IPS-18a (cell line): Measurements from ENCODE around the gene NPAS2.

Source experiments
- H3K27ac ChIP-seq: one replicate; pipeline ENCODE4 v1.5.1; 2013; ENCODE audit warnings: low read length
- H3K27me3 ChIP-seq: one replicate; pipeline ENCODE4 v1.6.1; 2013; ENCODE audit warnings: mild to moderate bottlenecking, low read length; ENCODE audit not compliant: control insufficient read depth, insufficient read depth
- H3K36me3 ChIP-seq: one replicate; pipeline ENCODE4 v1.6.1; 2013; ENCODE audit warnings: low read depth, low read length; ENCODE audit not compliant: control insufficient read depth
- H3K4me1 ChIP-seq: one replicate; pipeline ENCODE4 v1.6.1; 2013; ENCODE audit warnings: low read depth, low read length; ENCODE audit not compliant: control insufficient read depth
- H3K4me3 ChIP-seq: one replicate; pipeline ENCODE4 v1.5.1; 2013; ENCODE audit warnings: low read length
- H3K9ac ChIP-seq: one replicate; pipeline ENCODE4 v1.6.1; 2013; ENCODE audit warnings: mild to moderate bottlenecking, low read length, moderate library complexity
- H3K9me3 ChIP-seq: one replicate; pipeline ENCODE4 v1.6.1; 2013; ENCODE audit warnings: low read depth, low read length; ENCODE audit not compliant: control insufficient read depth

Gene NPAS2, protein sequence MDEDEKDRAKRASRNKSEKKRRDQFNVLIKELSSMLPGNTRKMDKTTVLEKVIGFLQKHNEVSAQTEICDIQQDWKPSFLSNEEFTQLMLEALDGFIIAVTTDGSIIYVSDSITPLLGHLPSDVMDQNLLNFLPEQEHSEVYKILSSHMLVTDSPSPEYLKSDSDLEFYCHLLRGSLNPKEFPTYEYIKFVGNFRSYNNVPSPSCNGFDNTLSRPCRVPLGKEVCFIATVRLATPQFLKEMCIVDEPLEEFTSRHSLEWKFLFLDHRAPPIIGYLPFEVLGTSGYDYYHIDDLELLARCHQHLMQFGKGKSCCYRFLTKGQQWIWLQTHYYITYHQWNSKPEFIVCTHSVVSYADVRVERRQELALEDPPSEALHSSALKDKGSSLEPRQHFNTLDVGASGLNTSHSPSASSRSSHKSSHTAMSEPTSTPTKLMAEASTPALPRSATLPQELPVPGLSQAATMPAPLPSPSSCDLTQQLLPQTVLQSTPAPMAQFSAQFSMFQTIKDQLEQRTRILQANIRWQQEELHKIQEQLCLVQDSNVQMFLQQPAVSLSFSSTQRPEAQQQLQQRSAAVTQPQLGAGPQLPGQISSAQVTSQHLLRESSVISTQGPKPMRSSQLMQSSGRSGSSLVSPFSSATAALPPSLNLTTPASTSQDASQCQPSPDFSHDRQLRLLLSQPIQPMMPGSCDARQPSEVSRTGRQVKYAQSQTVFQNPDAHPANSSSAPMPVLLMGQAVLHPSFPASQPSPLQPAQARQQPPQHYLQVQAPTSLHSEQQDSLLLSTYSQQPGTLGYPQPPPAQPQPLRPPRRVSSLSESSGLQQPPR

DNA sequence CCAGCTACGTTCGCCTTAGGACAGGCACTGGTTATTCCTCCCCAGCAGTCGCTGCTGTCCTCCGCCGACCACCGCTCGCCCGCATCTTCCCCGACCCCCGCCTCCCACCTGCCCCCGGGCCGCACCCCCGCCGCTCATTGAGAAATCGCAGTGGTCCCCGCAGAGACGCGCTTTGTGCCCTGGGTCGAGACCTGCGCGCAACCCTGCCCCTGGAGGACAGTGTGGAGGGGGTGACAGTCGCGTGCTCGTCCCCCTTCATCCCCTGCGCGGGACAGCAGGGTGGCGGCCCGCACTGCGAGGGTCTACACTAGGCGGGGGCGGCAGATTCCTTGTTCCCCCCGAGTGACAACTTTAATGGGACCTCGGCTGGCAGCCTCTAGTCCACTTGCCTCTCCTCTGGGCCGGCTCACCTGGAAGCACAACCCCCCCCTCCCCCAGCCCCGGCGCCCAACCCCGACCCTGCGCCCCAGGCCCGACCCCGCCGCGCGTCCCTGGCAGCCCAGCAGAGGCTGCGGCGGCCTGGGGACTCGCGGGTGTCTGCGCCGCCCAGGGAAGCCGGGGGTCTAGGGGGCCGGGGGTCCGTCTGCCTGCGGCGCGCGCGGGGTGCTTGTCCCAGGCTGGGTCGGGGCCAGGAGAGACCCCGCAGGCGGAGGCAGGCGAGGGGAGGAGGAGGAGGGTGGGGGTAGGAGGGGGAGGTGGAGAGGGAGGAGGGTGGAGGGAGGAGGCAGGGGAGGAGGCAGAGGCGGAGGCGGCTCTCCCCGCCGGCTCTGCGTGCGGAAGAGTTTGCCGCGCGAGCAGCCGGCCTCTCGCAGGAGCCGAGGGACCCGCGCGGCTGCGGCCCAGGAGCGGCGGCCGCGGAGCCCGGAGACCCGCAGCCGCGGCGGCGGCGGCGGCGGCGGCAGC, at the start of gene NPAS2:
NPAS2 (plus strand) TSS at position 770 of the 903 bp plus-strand sequence. CDS start 84,616 bp downstream, outside the sequence.
- peaks cover 76% of the 10 kb centered on the region for H3K27me3 ChIP-seq
- H3K9ac ChIP-seq = no peak within 1 kb of the TSS
- no peaks in the 10 kb centered on the region for H3K36me3 ChIP-seq
- H3K4me3 ChIP-seq = peak within 1 kb of the TSS; percentile 59
- H3K9me3 ChIP-seq = no peaks in the 10 kb centered on the region
- no peak within 1 kb of the TSS for H3K27ac ChIP-seq
- peaks cover 13% of the 10 kb centered on the region for H3K4me1 ChIP-seq

DNA sequence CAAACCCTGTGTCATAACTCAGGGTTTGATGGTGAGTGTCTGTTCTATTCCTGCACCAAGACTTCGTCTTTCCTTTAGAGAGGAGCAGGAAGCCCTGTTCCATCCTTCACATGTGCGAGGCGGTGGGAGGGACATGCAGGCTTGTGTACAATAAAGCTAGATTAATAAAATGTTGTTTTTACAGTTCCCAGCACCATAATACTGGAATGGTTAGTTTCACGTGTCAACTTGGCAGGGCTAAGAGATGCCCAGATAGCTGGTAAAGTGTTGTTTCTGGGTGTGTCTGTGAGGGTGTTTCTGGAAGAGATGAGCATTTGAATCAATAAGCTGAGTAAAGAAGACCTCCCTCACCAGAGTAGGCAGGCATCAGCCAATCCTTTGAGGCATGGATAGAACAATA, 48.8 kb upstream of the NPAS2 start:
- no peaks in the 10 kb centered on the region for H3K9me3 ChIP-seq
- no peaks in the 10 kb centered on the region for H3K27me3 ChIP-seq
- no peak overlapping the region for H3K27ac ChIP-seq
- no peak overlapping the region for H3K4me3 ChIP-seq
- no peaks in the 10 kb centered on the region for H3K4me1 ChIP-seq
- H3K36me3 ChIP-seq = no peaks in the 10 kb centered on the region
- H3K9ac ChIP-seq = no peak overlapping the region

DNA sequence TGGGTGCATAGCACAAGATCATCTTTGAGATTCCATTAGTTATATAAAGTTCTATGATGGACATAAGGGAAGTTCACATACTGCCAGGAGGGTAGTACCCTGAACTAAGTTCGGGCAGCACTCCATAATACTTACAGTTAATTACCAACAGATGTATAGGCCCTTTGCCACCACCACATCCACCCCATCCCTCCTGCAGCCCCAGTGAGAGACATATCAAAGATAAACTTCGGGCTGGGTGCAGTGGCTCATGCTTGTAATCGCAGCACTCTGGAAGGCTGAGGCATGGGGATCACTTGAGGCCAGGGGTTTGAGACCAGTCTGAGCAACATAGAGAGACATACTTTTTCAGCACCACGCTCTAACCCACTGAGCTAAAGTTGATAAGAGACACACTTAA, 46.4 kb upstream of the NPAS2 start:
- H3K4me1 ChIP-seq = no peaks in the 10 kb centered on the region
- H3K9me3 ChIP-seq = no peaks in the 10 kb centered on the region
- H3K27ac ChIP-seq = no peak overlapping the region
- no peak overlapping the region for H3K9ac ChIP-seq
- H3K36me3 ChIP-seq = no peaks in the 10 kb centered on the region
- no peaks in the 10 kb centered on the region for H3K27me3 ChIP-seq
- H3K4me3 ChIP-seq = no peak overlapping the region

DNA sequence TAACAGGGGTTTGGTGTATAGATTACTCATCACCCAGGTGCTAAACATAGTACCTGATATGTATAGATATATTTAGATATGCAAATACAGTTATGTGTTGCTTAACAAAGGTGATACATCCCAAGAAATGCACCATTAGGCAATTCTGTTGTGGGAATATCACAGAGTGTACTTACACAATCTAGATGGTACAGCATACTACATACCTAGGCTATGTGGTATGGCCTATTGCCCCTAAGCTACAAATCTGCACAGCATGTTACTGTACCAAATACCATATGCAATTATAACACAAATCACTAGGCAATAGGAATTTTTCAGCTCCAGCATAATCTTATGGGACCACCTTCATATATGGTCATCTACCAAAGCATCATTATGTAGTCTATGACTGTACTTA, 43.5 kb upstream of the NPAS2 start:
- H3K9ac ChIP-seq = no peak overlapping the region
- H3K36me3 ChIP-seq = no peaks in the 10 kb centered on the region
- no peaks in the 10 kb centered on the region for H3K9me3 ChIP-seq
- H3K4me1 ChIP-seq = no peaks in the 10 kb centered on the region
- H3K27me3 ChIP-seq = no peaks in the 10 kb centered on the region
- H3K4me3 ChIP-seq = no peak overlapping the region
- no peak overlapping the region for H3K27ac ChIP-seq

DNA sequence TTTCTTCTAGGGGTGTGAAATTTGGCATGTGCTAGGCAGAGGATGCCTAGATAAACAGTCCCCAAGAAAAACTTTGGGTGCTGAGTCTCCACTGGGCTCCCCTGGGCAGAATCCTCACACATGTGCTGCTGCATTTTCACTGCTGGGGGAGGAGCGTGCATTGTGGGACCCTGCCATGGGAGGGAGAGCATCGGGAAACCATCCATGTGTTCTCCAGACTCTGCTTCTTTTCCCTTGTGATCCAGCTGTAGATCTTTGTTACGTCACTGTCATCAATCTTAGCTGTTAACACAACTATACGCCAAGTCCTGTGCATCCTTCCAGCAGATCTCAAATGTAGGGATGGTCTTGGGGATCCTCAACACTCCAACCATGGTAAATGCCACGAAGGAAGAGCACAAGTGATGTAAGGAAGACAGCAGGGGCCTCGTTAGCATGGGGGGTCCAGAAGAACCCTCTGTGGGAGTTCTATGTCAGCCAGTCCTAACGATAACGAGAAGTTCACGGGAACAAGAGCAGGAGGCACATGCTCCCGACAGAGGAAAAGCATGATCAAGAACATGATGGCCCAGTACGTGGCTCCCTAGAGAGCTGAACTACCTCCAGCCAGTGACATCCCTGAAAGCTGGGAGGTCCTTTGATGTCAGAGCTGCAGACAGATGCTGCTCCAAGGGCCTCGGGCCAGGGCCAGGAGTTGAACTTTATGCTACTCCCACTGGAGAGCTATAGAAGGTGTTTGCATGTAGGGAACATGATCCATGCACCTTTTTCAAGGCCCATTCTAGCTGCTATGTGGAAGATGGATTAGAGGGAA, 41.1 kb upstream of the NPAS2 start:
- H3K4me3 ChIP-seq = no peak overlapping the region
- H3K36me3 ChIP-seq = no peaks in the 10 kb centered on the region

DNA sequence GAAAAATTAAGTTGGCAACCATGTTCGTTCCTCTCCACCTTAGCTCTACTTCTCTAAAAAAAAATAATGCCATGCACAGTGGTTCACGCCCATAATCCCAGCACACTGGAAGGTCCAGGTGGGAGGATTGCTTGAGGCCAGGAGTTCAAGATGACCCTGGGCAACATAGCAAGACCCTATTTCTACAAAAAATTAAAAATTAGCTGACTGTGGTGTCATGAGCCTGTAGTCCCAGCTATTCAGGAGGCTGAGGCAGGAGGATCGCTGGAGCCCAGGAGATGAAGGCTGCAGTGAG, 40.1 kb upstream of the NPAS2 start:
- H3K36me3 ChIP-seq = no peaks in the 10 kb centered on the region
- H3K27me3 ChIP-seq = no peaks in the 10 kb centered on the region
- H3K9ac ChIP-seq = no peak overlapping the region
- H3K27ac ChIP-seq = no peak overlapping the region
- no peak overlapping the region for H3K4me3 ChIP-seq
- H3K9me3 ChIP-seq = no peaks in the 10 kb centered on the region
- H3K4me1 ChIP-seq = peaks cover 4% of the 10 kb centered on the region

More for the DNA sequence above, 41.1 kb upstream of the NPAS2 start:
- Histone ChIP-seq H3K9ac (no peak overlapping the region), H3K27me3 (no peaks in the 10 kb centered on the region), H3K9me3 (no peaks in the 10 kb centered on the region), H3K4me1 (peaks cover 4% of the 10 kb centered on the region), H3K27ac (no peak overlapping the region)

DNA sequence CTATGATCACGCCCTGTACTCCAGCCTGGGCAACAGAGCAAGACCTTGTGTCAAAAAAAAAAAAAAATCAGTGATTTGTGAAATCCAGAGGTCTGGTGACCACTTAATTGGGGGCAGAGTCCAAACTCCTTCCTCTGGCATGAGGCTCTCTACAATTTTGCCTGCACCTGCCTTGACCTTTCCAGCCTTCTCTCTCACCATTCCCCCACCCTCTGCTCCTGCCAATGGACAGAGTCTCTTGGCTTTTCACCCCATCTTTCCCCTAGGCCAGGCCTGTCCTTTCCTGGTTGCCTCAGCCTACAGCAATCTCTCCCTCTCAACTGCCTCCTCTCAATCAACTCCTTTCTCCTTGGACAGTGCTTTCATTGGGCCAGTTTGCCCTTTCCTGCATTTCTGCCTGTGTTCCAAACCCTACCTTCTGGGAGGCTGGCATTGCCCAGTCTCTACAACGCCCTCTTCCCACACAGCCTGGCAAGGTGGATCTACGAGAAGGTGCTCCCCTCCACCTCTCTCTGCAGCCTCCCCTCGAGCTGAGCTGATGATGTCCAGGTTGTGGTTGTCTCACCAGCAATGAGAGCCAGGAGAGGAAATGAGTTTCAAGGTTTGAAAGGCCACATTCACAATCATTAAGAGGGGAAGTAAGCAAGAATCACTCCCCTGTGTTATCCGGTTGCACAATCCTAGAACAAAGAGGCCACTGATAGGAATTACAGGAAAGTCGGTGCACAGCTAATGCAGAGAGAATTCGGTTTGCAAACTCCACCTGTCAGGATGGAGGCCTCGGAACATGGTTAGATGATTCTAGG, 39.5 kb upstream of the NPAS2 start:
- Histone ChIP-seq H3K9ac (no peak overlapping the region), H3K27me3 (no peaks in the 10 kb centered on the region), H3K9me3 (no peaks in the 10 kb centered on the region), H3K27ac (no peak overlapping the region), H3K4me1 (peaks cover 4% of the 10 kb centered on the region), H3K4me3 (no peak overlapping the region), H3K36me3 (no peaks in the 10 kb centered on the region)

DNA sequence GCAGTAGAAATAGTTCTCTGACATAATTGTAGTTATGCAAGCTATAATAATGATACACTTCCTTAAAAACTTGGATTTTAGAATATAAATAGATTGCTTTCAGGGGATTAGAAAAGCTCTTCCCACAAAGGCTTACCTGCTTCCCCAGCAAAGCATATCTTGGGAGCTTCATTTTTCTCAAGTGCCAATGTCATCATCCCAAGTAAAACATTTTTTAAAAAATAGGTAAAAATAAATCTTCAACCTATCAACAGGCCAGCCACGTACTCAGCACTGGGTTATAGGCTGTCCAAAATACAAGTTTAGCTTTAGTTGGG, 39.0 kb upstream of the NPAS2 start:
- Histone ChIP-seq H3K27ac (no peak overlapping the region), H3K27me3 (no peaks in the 10 kb centered on the region), H3K9me3 (no peaks in the 10 kb centered on the region), H3K4me3 (no peak overlapping the region), H3K4me1 (peaks cover 4% of the 10 kb centered on the region), H3K9ac (no peak overlapping the region), H3K36me3 (no peaks in the 10 kb centered on the region)

DNA sequence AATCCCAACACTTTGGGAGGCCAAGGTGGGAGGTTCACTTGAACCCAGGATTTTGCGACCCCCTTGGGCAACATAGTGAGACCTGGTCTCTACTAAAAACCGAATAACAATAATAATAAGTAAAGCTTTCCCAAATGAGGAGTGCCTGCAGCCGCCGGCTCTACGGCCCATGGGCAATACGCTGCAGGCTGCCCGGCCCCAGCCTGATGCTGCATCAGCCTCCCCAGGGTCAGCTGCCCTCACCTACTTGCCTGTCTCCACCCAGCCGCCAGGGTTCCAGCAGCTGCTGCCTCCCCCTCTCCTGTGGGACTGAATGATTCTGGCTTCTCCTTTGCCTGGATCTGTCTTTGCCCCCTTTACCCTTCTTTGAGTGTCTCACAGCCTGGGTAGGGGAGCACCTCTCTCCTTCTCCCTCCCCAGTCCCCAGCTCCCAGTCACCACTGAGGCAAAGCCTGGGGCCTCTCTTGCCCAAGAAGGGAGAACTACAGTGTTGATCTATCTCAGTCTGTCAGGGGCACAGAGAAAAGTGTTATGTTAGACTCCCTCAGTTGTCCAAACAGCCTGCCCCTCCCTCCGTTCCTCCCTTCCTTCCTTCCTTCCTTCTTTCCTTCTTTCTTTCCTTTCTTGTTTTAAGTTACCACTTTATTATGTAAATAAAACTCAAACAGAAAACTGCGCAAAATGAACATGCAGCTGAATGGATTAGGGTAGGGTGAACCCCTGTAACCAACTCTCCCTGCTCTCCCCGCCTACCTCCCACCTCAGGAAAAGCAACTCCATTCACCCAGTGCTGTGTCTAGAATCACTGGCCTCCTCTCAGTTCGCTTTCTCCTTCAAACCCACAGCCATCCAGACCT, 38.2 kb upstream of the NPAS2 start:
- Histone ChIP-seq H3K36me3 (no peaks in the 10 kb centered on the region), H3K27me3 (no peaks in the 10 kb centered on the region), H3K4me3 (no peak overlapping the region), H3K27ac (no peak overlapping the region), H3K9me3 (no peaks in the 10 kb centered on the region), H3K9ac (no peak overlapping the region), H3K4me1 (peaks cover 4% of the 10 kb centered on the region)

DNA sequence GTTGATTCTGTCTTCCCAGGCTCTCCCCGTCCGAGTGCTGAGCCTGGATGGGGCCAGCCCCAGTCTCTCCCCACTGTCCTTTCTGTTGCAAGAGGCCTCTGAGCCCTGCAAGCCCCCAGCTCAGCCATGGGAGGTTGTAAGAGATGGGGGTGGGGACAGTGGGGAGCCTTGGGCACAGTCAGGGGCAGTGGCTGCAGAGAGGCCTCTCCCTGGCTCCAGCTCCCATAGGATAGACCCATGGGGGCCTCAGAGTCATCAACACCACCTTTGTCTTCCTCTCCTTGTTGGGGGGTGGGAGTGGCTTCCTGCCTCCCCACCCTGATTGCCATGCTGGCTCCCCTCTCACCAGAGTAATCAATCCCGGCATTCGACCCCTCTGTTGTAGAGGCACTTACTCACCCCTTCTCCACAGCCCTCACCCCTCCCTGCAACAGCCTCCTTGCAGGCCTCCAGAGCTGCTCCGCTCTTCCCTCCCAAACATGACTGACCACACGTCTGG, 37.5 kb upstream of the NPAS2 start:
- no peaks in the 10 kb centered on the region for H3K27me3 ChIP-seq
- H3K4me1 ChIP-seq = peaks cover 4% of the 10 kb centered on the region
- no peak overlapping the region for H3K4me3 ChIP-seq
- no peaks in the 10 kb centered on the region for H3K9me3 ChIP-seq
- no peak overlapping the region for H3K27ac ChIP-seq
- no peaks in the 10 kb centered on the region for H3K36me3 ChIP-seq
- H3K9ac ChIP-seq = no peak overlapping the region
